Right ventricle myocardium superior (tissue), 1 donor: ENCODE data around the gene KRTAP10-2. TPM values are rescaled to one million over a fixed set of nuclear protein-coding genes. Genes with fewer than 3 reads are reported as not detected.
"Not testable (repeated sequence)": the region's sequence is repeated elsewhere in the genome, so short reads cannot be mapped to it uniquely, and the experiment has no call there.

ENCODE experiments used
- ATAC-seq: fragments of 200-7000 bp; cut with Tn5 transposase; one replicate; pipeline ENCODE4 v1.9.1; 2020; ENCODE audit warnings: mild to moderate bottlenecking; ENCODE audit not compliant: poor library complexity
- DNase-seq: peaks from one replicate; pipeline ENCODE4 v3.0.0-alpha.2; 2020
- intact Hi-C: fragments of 100-400 bp; cut with DNase I; formaldehyde crosslinking; loops from one replicate; pipeline ENCODE4 v1.11.2; 2022
- long read RNA-seq: library from polyadenylated mRNA; unstranded; transcript quantifications from one replicate; pipeline ENCODE4 v2.0.0, GENCODE V29; 2021
- total RNA-seq: library from RNA; stranded (reverse); fragmentation: NEBNext Ultra II Directional; extraction: Animal tissue kit (Norgen Biotek cat#: 25700); gene quantifications from one replicate; pipeline ENCODE4 v1.2.1, GENCODE V29; 2021
- donor health status: DM: no; HTN: yes; CAD: no; lungs with severe emphysema.

KRTAP10-2 gene, protein sequence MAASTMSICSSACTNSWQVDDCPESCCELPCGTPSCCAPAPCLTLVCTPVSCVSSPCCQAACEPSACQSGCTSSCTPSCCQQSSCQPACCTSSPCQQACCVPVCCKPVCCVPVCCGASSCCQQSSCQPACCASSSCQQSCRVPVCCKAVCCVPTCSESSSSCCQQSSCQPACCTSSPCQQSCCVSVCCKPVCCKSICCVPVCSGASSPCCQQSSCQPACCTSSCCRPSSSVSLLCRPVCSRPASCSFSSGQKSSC
- total RNA-seq = not detected
- long read RNA-seq = 0 reads

DNA sequence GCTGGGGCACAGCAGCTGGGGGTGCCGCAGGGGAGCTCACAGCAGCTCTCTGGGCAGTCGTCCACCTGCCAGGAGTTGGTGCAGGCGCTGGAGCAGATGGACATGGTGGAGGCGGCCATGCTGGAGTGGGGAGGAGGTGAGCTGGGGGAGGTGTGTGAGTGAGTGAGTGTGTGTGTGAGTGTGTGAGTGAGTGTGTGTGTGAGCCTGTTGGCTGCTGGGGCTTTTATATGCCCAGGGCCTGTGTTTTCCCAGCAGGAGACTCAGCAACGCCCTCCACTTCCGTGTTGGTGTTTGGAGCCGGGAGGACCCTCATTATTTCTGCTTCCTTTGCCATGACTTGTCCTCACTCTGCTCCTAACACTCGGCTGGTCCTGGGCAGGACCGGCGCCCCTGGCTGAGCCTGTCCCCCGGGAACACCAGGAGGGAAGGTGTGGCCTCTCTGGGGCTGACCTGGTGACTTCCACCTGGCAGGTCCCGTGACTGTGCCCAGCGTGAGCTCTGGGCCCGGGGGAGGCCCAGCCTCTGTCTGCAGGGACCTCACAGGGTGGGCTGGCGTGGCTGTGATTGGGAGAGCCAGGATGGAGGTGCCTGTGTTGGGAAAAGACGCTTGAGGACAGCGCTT, at the start of gene KRTAP10-2:
Gene KRTAP10-2, minus strand, starts transcription at position 166 of the 622 bp plus-strand sequence. Its CDS starts 47 bp downstream, at position 119.
- intact Hi-C loops = no loop called here
- no peak for ATAC-seq
- no peak for DNase-seq

DNA sequence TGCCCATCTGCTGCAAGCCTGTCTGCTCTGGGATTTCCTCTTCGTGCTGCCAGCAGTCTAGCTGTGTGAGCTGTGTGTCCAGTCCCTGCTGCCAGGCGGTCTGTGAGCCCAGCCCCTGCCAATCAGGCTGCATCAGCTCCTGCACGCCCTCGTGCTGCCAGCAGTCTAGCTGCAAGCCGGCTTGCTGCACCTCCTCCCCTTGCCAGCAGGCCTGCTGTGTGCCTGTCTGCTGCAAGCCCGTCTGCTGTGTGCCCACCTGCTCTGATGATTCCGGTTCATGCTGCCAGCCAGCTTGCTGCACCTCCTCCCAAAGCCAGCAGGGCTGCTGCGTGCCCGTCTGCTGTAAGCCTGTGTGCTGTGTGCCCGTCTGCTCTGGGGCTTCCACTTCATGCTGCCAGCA, 49.8 kb upstream of the KRTAP10-2 start:
- DNase-seq, ATAC-seq, intact Hi-C loops: not testable (repeated sequence)

DNA sequence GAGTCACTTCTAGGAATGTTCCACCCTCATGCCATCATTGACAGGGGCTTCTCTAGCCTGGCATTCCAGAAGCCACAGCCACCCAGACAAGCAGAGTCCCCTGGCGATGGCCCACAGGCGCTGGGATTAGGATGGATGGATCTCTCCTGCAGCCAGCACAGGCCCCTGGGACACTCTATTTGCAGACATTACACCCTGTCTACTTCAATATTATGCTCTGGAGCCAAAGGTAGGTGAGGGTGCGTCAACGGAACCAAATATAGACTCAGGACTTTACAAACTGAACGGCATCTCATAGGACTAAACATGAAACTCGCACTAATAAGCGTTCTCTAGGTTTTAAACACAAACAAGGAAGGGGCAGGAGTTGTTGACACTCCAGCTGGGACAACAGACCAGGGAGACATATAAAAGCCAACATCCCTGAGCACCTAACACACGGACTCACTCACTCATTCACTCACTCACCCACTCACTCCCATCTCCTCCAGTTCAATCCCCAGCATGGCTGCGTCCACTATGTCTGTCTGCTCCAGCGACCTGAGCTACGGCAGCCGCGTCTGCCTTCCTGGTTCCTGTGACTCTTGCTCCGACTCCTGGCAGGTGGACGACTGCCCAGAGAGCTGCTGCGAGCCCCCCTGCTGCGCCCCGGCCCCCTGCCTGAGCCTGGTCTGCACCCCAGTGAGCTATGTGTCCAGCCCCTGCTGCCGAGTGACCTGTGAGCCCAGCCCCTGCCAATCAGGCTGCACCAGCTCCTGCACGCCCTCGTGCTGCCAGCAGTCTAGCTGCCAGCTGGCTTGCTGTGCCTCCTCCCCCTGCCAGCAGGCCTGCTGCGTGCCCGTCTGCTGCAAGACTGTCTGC, 49.0 kb upstream of the KRTAP10-2 start, which contains the start of gene KRTAP10-7:
Gene KRTAP10-7, plus strand, starts transcription at position 480 of the 861 bp plus-strand sequence. Its CDS starts 25 bp downstream, at position 505.
- DNase-seq, intact Hi-C loops, ATAC-seq: not testable (repeated sequence)

DNA sequence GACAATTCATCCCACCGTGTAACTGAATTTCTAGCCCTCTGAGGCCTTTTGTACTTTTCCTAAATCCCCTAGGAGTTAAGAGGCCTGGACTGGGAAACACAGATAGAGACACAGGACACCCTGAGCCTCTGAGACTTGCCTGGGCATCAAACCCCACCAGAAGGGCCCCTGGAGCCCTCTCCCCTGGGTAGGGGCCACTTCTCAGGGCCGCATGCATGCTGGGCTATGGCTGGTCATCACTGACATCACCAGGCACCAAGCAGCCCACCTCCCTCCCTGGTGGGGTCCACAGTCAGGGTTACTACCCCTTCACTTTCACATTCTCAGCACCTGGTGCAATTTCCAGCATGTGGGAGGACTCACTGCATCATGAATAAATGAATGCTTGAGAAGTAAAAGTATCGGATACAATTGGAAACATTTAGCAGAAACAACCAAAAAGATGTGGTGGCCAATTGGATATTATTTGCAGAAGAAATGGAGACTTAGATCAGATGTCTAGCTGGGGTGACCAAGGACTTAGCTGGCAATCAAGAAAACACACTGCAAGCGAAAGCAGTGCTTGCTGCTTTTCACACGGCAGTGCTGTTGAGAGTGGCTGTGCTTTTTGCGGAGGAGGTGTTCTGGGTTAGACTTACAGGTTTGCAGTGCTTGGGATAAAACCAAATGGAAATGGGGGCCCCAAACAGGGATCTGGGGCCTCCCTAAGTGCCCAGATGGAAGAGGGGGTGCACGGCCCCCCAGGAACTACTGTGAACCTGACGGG, 48.1 kb upstream of the KRTAP10-2 start:
- intact Hi-C loops = no loop called here
- DNase-seq (no peak), ATAC-seq (no peak)

DNA sequence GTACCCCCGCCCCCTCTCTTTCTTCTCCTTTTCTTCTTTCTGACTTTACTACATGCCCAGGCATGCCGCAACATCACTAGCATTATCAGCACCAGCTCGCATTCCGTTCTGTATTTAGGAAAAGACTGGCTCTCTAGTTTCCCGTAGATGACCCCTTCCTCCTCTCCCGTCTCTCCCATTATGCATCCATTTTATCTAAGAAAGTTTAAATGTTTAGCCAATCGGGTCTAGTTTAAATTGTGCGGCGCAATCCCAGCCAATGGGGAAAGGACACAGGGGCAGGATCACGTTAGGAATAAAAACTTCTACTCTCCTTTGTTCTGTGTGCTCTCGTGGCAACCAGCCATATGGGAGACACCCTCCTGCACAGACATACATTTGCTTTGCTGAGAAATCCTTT, 46.8 kb upstream of the KRTAP10-2 start:
- intact Hi-C loops = no loop called here
- DNase-seq (no peak), ATAC-seq (no peak)

DNA sequence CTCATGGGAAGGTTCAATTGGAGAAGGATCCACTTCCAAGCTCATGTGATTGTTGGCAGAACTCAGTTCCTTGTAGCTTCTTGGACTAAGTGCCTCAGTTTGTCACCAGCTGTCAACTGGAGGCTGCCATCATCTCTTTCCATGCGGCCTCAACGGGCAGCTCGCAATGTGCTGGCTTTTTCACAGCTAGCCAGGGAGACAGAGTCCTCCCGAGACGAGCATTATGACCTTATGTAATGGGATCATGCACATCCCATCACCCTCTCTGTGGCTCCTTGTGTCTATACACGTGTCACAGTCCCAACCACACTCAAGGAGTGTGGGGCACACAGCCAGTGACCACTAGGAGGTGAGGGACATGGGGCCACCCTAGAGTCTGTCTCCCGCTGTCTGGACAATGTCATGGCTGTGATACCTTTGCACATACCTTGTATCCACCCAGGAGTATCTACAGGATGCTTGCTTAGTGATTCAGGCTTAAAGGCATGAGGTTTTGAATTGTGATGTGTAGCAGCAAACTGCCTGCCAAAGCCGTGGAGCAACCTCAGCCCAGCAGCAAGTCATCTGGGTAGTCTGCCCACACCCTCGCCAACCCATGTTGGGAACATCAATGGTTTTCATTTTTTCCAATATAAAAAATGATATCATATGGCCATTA, 44.9 kb upstream of the KRTAP10-2 start:
- no peak for ATAC-seq
- DNase-seq = no peak
- intact Hi-C loops = no loop called here

DNA sequence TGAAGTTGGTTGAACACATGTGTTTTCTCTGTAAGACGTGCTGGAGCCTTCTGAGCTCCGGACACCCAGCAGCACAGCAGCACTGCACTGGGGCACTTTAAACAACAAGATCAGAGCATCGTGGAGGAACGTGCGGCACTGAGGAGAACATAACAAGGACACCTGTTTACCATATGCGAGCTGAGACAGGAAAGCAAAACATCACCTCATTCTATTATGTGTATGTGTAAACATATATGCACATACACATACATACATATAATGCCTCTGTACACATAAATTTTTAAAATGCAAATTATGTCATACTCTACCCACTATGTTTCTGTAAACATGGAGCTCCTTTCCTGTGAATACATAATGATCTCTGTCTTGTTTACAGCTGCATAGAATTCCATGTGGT, 44.2 kb upstream of the KRTAP10-2 start:
- intact Hi-C loops = no loop called here
- no peak for ATAC-seq
- DNase-seq = no peak

DNA sequence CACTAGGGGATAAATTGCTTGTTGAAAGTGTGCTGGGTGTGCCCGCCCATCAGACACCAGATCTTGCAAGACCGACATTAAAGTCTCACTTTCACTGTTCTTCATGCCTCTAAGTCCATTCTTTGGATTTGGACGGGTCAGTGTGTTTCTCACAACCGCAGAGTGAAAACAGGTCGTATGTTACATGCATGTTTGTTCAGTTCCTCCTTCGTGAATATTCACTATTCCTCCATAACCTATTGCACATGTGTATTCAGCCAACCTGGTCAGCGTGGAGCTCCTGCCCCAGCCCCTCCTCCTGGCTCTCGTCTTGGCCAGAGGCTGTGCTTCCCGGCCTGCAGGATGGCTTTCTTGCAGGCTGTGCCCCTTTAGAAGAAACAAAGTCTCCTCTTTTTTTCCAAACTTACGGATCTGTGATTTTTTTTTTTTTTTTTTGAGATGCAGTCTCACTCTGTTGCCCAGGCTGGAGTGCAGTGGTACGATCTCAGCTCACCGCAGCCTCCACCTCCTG, 43.2 kb upstream of the KRTAP10-2 start:
- ATAC-seq (no peak), DNase-seq (no peak)
- intact Hi-C loops = no loop called here

DNA sequence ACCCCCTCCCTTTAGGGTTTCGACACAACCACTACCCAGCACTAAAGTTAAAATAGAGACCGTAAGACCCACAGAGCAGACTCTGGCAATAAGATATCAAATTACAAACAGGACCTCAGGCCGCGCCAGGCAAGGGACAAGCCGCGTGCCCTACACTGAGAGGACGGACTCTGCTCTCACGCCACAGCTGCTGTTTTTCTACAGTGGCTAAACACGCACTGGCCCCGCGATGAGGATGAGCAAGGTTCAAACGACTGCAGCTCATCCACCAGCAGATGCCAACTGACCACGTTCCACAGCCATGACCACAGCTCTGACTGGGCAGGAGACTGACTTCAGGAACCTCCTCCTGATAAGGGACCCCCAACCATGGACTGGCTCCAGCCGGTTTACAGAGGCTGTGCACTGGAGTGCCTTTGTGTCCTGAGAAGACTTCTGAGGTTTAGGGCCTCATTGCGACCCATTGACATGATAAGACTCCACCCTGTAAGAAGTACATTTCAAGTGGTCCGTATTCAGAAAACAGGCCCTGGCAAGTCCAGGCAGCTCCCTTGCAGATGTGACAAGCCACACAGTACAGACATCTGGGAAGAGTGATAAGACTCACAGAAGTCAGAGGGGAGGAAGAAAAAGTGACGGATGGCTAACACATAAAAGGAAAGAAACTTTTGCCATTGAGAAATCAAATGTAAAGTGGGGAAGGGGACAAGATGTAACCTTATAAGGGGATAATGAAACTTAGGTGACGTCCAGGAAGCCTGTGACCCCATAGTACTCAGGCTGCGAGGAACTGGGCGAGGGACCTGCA, 42.5 kb upstream of the KRTAP10-2 start:
- intact Hi-C loops = no loop called here
- ATAC-seq (no peak), DNase-seq (no peak)

DNA sequence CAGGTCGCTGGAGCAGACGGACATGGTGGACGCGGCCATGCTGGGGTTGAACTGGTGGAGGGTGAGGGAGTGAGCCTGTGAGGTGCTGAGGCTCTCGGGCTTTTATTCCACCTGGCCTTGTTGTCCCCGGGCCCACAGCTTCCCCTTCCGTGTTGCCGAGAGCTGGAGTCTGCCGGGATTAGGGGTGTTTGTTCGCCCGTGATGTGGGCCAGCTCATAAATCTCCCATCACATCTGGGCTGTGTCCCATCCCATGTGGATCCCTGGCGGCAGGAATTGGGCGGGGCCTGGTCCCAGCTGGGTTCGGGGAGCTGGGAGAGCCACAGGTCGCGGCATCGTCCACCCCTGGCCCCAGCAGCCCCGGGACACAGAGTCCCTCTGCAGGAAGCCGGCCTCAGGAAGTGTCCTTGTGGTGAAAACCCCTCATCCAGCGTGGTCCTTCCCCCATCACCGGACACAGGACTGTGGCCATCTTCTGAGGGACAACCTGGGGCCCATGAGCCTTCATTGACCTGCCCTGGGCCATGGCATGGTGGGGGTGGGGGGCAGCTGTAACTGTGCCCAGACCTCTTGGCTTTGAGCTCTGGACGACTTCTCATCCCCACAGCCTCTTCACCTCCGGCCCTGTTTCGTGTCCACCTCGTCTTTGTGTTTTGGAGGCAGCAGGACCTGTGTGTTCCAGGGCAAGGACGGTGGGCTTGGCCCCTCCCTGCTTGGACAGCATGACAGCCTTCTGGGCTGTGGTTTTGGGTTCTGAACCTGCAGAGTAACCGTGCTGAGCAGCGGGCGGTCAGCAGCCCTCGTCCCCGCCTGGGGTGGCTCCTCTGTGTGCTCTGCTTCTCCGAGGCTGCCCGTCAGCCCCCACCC, 41.4 kb upstream of the KRTAP10-2 start, which contains the start of gene KRTAP10-6:
Gene KRTAP10-6, minus strand, starts transcription at position 60 of the 866 bp plus-strand sequence. Its CDS starts 21 bp downstream, at position 39.
- DNase-seq (no peak), ATAC-seq (no peak)
- intact Hi-C loops = no loop called here

DNA sequence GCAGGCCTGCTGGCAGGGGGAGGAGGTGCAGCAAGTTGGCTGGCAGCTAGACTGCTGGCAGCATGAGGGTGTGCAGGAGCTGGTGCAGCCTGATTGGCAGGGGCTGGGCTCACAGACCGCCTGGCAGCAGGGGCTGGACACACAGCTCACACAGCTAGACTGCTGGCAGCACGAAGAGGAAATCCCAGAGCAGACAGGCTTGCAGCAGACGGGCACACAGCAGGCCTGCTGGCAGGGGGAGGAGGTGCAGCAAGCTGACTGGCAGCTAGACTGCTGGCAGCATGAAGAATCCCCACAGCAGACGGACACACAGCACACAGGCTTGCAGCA, 40.5 kb upstream of the KRTAP10-2 start:
- DNase-seq, intact Hi-C loops, ATAC-seq: not testable (repeated sequence)

DNA sequence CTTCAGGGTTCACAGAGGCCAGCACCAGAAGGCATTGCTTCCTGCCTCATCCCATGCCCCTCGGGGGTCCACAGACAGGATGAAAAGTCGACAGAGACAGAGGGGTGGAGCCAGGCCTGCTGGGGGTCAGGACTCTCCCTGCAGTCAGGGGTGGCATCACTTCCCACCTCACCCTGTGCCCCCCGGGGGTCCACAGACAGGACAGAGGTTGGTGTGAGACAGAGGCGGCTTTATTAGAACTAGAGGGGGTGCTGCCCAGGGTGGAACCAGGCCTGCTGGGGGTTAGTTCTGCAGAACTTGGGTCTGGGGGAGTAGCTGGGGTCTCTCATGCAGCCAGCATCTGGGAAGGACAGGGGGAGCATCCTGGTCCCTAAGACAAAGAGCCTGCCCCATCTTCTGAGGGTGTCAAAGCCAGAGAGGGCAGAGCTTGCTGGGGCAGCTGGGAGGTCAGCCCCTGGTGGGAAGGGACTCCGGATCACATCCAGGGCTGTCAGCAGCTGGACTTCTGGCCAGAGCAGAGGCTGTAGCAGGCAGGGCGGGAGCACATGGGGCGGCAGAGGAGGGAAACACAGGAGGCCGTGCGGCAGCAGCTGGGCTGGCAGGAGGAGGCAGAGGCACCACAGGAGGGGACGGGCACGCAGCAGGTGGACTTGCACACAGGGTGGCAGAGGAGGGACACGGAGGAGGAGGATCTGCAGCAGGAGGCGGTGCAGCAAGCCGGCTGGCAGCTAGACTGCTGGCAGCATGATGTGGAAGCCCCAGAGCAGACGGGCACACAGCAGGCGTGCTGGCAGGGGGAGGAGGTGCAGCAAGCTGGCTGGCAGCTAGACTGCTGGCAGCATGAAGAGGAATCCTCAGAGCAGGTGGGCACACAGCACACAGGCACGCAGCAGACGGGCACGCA, 39.8 kb upstream of the KRTAP10-2 start:
- intact Hi-C loops, ATAC-seq, DNase-seq: not testable (repeated sequence)

DNA sequence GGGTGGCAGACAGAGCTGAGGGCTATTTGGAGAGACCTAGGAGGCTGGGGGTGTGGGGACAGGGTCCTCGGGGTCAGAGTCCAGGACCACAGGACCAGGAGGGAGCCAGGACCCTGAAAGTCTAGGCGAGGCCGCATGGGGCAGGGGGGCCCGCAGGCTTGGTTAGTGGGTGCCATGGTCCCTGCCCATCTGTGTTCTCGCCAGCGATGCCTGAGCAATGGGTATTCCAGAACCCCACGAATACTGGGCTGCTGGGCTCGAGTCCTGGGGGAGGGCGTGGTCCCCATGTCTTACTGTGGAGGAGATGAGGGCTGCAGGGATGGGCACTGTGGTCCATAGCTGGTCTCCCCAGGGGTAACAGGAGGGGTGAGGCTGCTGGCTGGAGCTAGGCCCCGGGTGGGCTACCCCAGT, 39.0 kb upstream of the KRTAP10-2 start:
- intact Hi-C loops = no loop called here
- no peak for ATAC-seq
- no peak for DNase-seq

DNA sequence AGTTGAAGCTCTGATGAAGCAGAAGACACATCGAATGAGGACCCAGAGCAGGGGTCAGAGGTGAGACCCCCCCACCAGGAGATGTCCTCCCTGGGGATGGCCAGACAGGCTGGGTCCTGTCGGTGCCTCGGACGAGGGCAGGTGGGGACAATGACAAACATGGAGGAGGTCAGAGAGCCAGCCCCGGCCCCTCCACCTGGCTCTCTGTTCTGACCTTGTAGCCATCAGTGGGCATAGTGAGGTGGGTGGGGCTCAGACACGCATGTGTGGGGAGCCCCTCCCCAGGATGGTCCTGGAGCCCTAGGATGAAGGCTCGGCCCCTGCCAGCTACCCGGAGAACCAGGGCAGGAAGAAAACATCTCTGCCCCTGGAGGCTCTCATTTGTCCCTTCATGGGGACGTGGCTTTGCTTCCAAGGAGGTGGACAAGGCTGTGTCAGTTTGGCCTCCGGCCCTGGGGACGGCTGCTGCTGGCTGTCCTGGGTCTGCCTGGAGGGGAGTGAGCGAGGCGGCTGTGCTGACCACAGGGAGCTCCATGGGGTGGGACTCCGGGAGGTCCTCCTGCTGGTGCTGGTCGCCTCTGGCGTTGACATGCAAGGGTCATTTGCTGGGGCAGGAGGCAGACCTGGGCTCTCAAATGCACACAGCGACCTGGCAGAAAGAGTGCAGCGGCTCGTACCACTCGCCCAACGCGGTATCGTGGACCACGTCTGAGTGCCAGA, 38.4 kb upstream of the KRTAP10-2 start:
- DNase-seq (no peak), ATAC-seq (no peak)
- intact Hi-C loops = no loop called here

DNA sequence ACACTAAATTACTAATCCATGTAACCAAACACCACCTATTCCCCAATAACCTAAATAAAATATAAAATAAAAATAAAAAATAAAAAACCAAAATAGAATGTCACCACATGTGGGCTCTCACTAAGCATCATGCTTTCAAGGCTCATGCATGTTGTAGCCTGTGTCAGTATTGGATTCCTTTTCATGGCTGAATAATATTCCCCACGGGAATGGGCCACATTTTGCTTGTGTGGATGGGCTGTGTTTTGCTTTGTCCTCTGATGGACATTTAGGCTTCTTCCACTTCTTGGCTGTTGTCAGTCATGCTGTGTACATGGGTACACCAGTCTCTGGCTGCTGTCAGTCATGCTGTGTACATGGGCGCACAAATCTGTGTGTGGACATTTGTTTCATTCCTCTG, 37.8 kb upstream of the KRTAP10-2 start:
- no peak for ATAC-seq
- intact Hi-C loops = no loop called here

More for the DNA sequence above, 37.8 kb upstream of the KRTAP10-2 start:
- DNase-seq = no peak
